ENCODE results near the gene SIPA1.

GRCh38 chr11:65633390-65634108, 4.4 kb upstream of the SIPA1 start:
- TF ChIP-seq TAF1 (IDR thresholded peaks at IDR 0.05; ENCODE audit: low read depth, low read length): no peak
- TF ChIP-seq POLR2A (IDR thresholded peaks at IDR 0.05; ENCODE audit: low read depth, low read length): no peak
- no peak for TF ChIP-seq POLR2AphosphoS5 (IDR thresholded peaks at IDR 0.05; ENCODE audit: low read depth, low read length)
- TF ChIP-seq SPI1 (IDR thresholded peaks at IDR 0.05; ENCODE audit: low read depth, low read length): no peak
- TF ChIP-seq POU2F2 (IDR thresholded peaks at IDR 0.05; ENCODE audit: low read depth, low read length): no peak
